Sigmoid colon (tissue), 4 donors: ENCODE data around the gene KLHL30.

Experiments used
- POLR2A ChIP-seq, 2 donors: fragments of 450-650 bp; IDR thresholded peaks; one replicate each; pipeline ENCODE4 v1.6.1; 2016; ENCODE audit warnings: antibody characterized with exemption in 2 of 2, mild to moderate bottlenecking in 2 of 2, moderate library complexity in 2 of 2
- POLR2AphosphoS5 ChIP-seq, 4 donors: sonication (generic); formaldehyde crosslinking; IDR thresholded peaks; one replicate each; pipeline ENCODE4 v1.6.1; 2017; ENCODE audit warnings: antibody characterized with exemption in 4 of 4
- TF ChIP-seq, protein P1 (sequence below), 4 experiments: fragments of 450-650 bp in 3 of 4; fragments of 200-600 bp in 1 of 4; IDR thresholded peaks; one replicate each; pipeline ENCODE4 v1.5.1; 2016 to 2019; ENCODE audit warnings: antibody characterized with exemption in 4 of 4, mild to moderate bottlenecking in 3 of 4, moderate library complexity in 2 of 4

DNA sequence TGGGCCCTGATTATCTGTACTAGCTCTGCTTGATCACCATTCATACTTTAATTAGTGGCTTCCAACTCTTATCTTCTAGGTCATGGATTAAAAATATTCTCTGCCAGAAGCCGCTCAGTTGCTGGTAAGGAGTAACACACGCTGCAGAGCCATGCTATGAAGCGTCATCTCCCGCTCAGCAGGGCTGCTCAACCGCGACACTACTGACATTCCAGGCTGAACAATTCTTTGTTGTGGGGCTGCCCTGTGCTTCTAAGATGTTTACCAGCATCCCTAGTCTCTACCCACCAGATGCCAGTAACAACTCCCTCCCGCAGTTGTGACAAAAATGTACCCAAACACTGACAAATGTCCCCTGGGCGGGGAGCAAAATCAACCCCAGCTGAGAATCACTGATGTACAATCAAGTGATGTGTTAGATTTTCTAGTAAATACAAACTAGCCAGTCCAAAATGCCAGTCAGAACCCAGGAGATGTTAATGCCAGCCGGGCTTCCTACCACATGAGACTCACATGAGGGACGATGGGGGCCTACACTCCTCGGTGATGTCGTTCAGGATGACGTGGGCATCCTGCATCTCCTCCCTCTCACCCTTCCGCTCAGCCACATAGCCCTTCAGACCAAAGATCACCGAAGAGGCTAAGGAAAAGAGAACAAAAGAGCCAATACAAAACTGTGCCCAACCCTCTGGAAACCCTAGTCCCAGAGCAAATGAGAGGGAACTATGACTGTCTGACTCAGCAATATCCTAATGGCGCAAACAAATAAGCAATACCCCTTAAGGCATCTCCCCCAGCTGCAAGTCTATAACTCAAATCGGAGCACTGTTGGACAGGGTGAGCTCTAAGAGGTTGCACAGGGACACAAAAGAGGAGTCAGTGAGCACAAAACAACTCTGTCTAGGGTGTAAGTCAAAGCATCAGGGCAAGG is 49.4 kb downstream of the KLHL30 start:
- no peak for TF ChIP-seq POLR2A (IDR thresholded peaks at IDR 0.05)
- no peak for TF ChIP-seq POLR2AphosphoS5 (IDR thresholded peaks at IDR 0.05)
- TF ChIP-seq, protein P1, sequence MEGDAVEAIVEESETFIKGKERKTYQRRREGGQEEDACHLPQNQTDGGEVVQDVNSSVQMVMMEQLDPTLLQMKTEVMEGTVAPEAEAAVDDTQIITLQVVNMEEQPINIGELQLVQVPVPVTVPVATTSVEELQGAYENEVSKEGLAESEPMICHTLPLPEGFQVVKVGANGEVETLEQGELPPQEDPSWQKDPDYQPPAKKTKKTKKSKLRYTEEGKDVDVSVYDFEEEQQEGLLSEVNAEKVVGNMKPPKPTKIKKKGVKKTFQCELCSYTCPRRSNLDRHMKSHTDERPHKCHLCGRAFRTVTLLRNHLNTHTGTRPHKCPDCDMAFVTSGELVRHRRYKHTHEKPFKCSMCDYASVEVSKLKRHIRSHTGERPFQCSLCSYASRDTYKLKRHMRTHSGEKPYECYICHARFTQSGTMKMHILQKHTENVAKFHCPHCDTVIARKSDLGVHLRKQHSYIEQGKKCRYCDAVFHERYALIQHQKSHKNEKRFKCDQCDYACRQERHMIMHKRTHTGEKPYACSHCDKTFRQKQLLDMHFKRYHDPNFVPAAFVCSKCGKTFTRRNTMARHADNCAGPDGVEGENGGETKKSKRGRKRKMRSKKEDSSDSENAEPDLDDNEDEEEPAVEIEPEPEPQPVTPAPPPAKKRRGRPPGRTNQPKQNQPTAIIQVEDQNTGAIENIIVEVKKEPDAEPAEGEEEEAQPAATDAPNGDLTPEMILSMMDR (IDR thresholded peaks at IDR 0.05), result no peak
